SHP77 treated with DMSO at 0.1 percent for 48 hours (cell line): ENCODE data around the gene SURF1.
"Not testable (repeated sequence)": the region's sequence is repeated elsewhere in the genome, so short reads cannot be mapped to it uniquely, and the experiment has no call there.

Experiments used
- DNase-seq: peaks from one replicate; lab custom pipeline; 2025; lab: John Stamatoyannopoulos, UW

The SURF1 gene

GRCh38 chr9:133383438-133383837 is 27.2 kb upstream of the SURF1 start:
- DNase-seq = no peak

GRCh38 chr9:133382507-133383141 is 26.3 kb upstream of the SURF1 start:
- no peak for DNase-seq

- no peak for DNase-seq
These were observed 24.4 kb upstream of the SURF1 start for GRCh38 chr9:133380734-133381133.

- no peak for DNase-seq
These were observed 23.1 kb upstream of the SURF1 start for GRCh38 chr9:133379153-133380086.

GRCh38 chr9:133378408-133378962 is 22.2 kb upstream of the SURF1 start:
- DNase-seq = no peak

- DNase-seq = no peak
These were observed 21.5 kb upstream of the SURF1 start for GRCh38 chr9:133377721-133378216.

GRCh38 chr9:133377280-133377679 is 21.0 kb upstream of the SURF1 start:
- DNase-seq = not testable (repeated sequence)

GRCh38 chr9:133375724-133376654 is 19.7 kb upstream of the SURF1 start, which contains the start of the genes STKLD1 and SURF4:
TSS of gene STKLD1 (plus strand) at chr9:133376366. CDS start at chr9:133376474, 108 bp downstream.
TSS of gene SURF4 (minus strand) at chr9:133376060. CDS start at chr9:133375969, 91 bp downstream.
- peak; percentile 86 for DNase-seq

- DNase-seq = peak; percentile 32
These were observed 18.9 kb upstream of the SURF1 start for GRCh38 chr9:133375116-133375723.

GRCh38 chr9:133374612-133375115 is 18.4 kb upstream of the SURF1 start:
- DNase-seq = no peak

GRCh38 chr9:133372144-133372543 is 15.9 kb upstream of the SURF1 start:
- DNase-seq = no peak

GRCh38 chr9:133371261-133371711 is 15.0 kb upstream of the SURF1 start:
- DNase-seq = no peak

GRCh38 chr9:133370685-133371084 is 14.4 kb upstream of the SURF1 start:
- no peak for DNase-seq

GRCh38 chr9:133369933-133370332 is 13.6 kb upstream of the SURF1 start:
- DNase-seq = no peak

GRCh38 chr9:133369422-133369821 is 13.1 kb upstream of the SURF1 start:
- no peak for DNase-seq

- DNase-seq = peak; percentile 77
These were observed 12.1 kb upstream of the SURF1 start for GRCh38 chr9:133368249-133368881.

- no peak for DNase-seq
These were observed 11.5 kb upstream of the SURF1 start for GRCh38 chr9:133367778-133368177.

- no peak for DNase-seq
These were observed 10.9 kb upstream of the SURF1 start for GRCh38 chr9:133367221-133367620.

GRCh38 chr9:133366435-133366834 is 10.1 kb upstream of the SURF1 start:
- no peak for DNase-seq

GRCh38 chr9:133362359-133363044 is 6.2 kb upstream of the SURF1 start:
- no peak for DNase-seq
